Heart left ventricle (tissue), 16 donors: Measurements from ENCODE around the gene RXRA. TPM values are rescaled to one million over a fixed set of nuclear protein-coding genes. Genes with fewer than 3 reads are reported as not detected.

Experiments used
- ATAC-seq, 4 donors: fragments of 200-7000 bp; cut with Tn5 transposase; one replicate each; pipeline ENCODE4 v1.9.1; 2020 to 2022; ENCODE audit warnings: moderate library complexity in 4 of 4, mild to moderate bottlenecking in 3 of 4, moderate number of reproducible peaks in 1 of 4
- DNase-seq, 5 donors: peaks; one replicate each; pipeline ENCODE4 v3.0.0-alpha.2; 2020
- H3K27ac ChIP-seq, 12 donors: fragments of 200-600 bp; sonication (generic) in 4 of 12; one replicate each; pipeline versions ENCODE4 v1.5.0 to v1.8.0; 2016 to 2022; ENCODE audit warnings: mild to moderate bottlenecking in 2 of 12
- H3K27me3 ChIP-seq, 9 donors: fragments of 200-600 bp; sonication (generic) in 2 of 9; one replicate each; pipeline versions ENCODE4 v1.5.1 to v1.8.0; 2016 to 2022; ENCODE audit warnings: mild to moderate bottlenecking in 3 of 9
- H3K36me3 ChIP-seq, 9 donors: fragments of 200-600 bp; sonication (generic) in 2 of 9; one replicate each; pipeline versions ENCODE4 v1.5.0 to v1.8.0; 2018 to 2022; ENCODE audit warnings: mild to moderate bottlenecking in 2 of 9
- H3K4me1 ChIP-seq, 12 donors: fragments of 200-600 bp; sonication (generic) in 4 of 12; one replicate each; pipeline versions ENCODE4 v1.5.0 to v1.8.0; 2016 to 2022; ENCODE audit warnings: mild to moderate bottlenecking in 3 of 12
- H3K4me3 ChIP-seq, 12 donors: fragments of 200-600 bp; sonication (generic) in 4 of 12; one replicate each; pipeline versions ENCODE4 v1.5.0 to v1.8.0; 2017 to 2022; ENCODE audit warnings: mild to moderate bottlenecking in 9 of 12, moderate library complexity in 4 of 12
- H3K9me3 ChIP-seq, 12 donors: fragments of 200-600 bp; sonication (generic) in 4 of 12; one replicate each; pipeline versions ENCODE4 v1.5.0 to v1.8.0; 2016 to 2022; ENCODE audit warnings: mild to moderate bottlenecking in 1 of 12
- POLR2A ChIP-seq, 2 donors: fragments of 450-650 bp; IDR thresholded peaks; one replicate each; pipeline ENCODE4 v1.6.1; 2017; ENCODE audit warnings: antibody characterized with exemption in 2 of 2, mild to moderate bottlenecking in 2 of 2, moderate library complexity in 2 of 2
- WGBS, 4 donors: extraction: QIAGEN DNeasy Blood & Tissue Kit in 2 of 4; methylation state at CpG; one replicate each; pipeline versions ENCODE4 v1.1.5 to v1.1.7; 2013 to 2018; 5-methylcytosine and 5-hydroxymethylcytosine counted together
- intact Hi-C, 10 donors: fragments of 100-400 bp; cut with DNase I; formaldehyde crosslinking; loops; one replicate each; pipeline versions ENCODE4 v1.11.1 to v1.14.2; 2022
- polyA plus RNA-seq, 2 donors: library from polyadenylated mRNA; stranded (reverse); fragments of 200-250 nt; gene quantifications; one replicate each; pipeline ENCODE4 v1.2.3, GENCODE V29; 2013
- total RNA-seq, 9 donors: library from RNA; depleted of rRNA in 2 of 9; stranded (reverse); fragments of >200 nt in 2 of 9; fragmentation: NEBNext Ultra II Directional in 3 of 9; extraction: Animal tissue kit (Norgen Biotek cat#: 25700) in 3 of 9; gene quantifications; one replicate each; pipeline versions ENCODE4 v1.1.0 to v1.2.4, GENCODE V29; 2016 to 2023
- TF ChIP-seq, protein P1 (sequence below), 12 donors: fragments of 200-600 bp; sonication (generic) in 4 of 12; IDR thresholded peaks; one replicate each; pipeline versions ENCODE4 v1.5.0 to v1.8.0; 2018 to 2022; ENCODE audit warnings: antibody characterized with exemption in 12 of 12, mild to moderate bottlenecking in 5 of 12
- donor health status: ischemic (EF 13 %, LVEDD 7.1; RV severe dilation, severe dysfunction).
- donor health status: healthy with polysubstance abuse.
- donor health status: DM: no; HTN: yes; CAD: no.
- donor health status: DM: no; HTN: no; CAD: no.
- donor health status: ischemic (EF 25% LVEDD 6.9; RV normal size, moderate dysfunction).
- donor health status: ischemic (EF 25% LVEDD 5.7; RV mildly dilated, moderate dysfunction).
- donor health status: healthy.
- donor health status: DM: yes; HTN: yes; CAD: no.
- donor health status: ischemic (EF 35%, LVEDD 5.7; RV mildly dilated, moderate dysfunction).
- donor health status: nonischemic (EF 11% LVEDD 7.7; RV severe dilation, severe dysfunction).
- donor health status: DM: yes; HTN: yes; CAD: no.
- donor health status: PGD.
- donor health status: ischemic (EF 29% LVEDD 5.4; RV normal size, mild dysfunction).
- donor health status: nonischemic (EF 23%, LVEDD 6.1; RV moderate dilation, normal function).

Gene RXRA
- total and polyA plus RNA-seq, 11 donors = 45.5 to 87.9 (median 54.9) TPM

- ATAC-seq (no peak), DNase-seq (no peak)
- Histone ChIP-seq H3K36me3 (peaks cover 0 to 73% (median 36%) of the 10 kb centered on the region in 9 donors), H3K4me3 (no peak overlapping the region), H3K27me3 (no peaks in the 10 kb centered on the region), H3K27ac (peak overlapping the region in 1 of 12 donors; percentile 62), H3K4me1 (peaks cover 0 to 77% (median 16%) of the 10 kb centered on the region in 12 donors), H3K9me3 (no peaks in the 10 kb centered on the region)
- WGBS, 4 donors = 91 to 92% (median 92%) methylated on average over 18 of the region's 18 CpGs
- TF ChIP-seq POLR2A (IDR thresholded peaks at IDR 0.05) = no peak
- TF ChIP-seq, protein P1, sequence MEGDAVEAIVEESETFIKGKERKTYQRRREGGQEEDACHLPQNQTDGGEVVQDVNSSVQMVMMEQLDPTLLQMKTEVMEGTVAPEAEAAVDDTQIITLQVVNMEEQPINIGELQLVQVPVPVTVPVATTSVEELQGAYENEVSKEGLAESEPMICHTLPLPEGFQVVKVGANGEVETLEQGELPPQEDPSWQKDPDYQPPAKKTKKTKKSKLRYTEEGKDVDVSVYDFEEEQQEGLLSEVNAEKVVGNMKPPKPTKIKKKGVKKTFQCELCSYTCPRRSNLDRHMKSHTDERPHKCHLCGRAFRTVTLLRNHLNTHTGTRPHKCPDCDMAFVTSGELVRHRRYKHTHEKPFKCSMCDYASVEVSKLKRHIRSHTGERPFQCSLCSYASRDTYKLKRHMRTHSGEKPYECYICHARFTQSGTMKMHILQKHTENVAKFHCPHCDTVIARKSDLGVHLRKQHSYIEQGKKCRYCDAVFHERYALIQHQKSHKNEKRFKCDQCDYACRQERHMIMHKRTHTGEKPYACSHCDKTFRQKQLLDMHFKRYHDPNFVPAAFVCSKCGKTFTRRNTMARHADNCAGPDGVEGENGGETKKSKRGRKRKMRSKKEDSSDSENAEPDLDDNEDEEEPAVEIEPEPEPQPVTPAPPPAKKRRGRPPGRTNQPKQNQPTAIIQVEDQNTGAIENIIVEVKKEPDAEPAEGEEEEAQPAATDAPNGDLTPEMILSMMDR (IDR thresholded peaks at IDR 0.05) = no peak
- intact Hi-C loops = no loop called here
These were observed 94.1 kb downstream of the RXRA start for GRCh38 chr9:134420281-134420845.

GRCh38 chr9:134420974-134421432 lies 94.7 kb downstream of the RXRA start:
- Histone ChIP-seq H3K27me3 (no peaks in the 10 kb centered on the region), H3K27ac (peak overlapping the region in 1 of 12 donors; percentile 62), H3K9me3 (no peaks in the 10 kb centered on the region), H3K4me3 (no peak overlapping the region), H3K4me1 (peaks cover 0 to 70% (median 15%) of the 10 kb centered on the region in 12 donors), H3K36me3 (peaks cover 0 to 78% (median 36%) of the 10 kb centered on the region in 9 donors)
- ATAC-seq (no peak), DNase-seq (no peak)
- 77 to 97% (median 87%) methylated on average over 7 to 10 of the region's 10 CpGs for WGBS, 4 donors
- intact Hi-C loops = no loop called here
- TF ChIP-seq, protein P1 (IDR thresholded peaks at IDR 0.05) = no peak
- TF ChIP-seq POLR2A (IDR thresholded peaks at IDR 0.05) = no peak

GRCh38 chr9:134421888-134422287 lies 95.6 kb downstream of the RXRA start:
- peaks cover 0 to 69% (median 15%) of the 10 kb centered on the region in 12 donors for H3K4me1 ChIP-seq
- H3K27me3 ChIP-seq = no peaks in the 10 kb centered on the region
- ATAC-seq = no peak
- no peak for TF ChIP-seq POLR2A (IDR thresholded peaks at IDR 0.05)
- TF ChIP-seq, protein P1 (IDR thresholded peaks at IDR 0.05) = no peak
- DNase-seq = no peak
- no peak overlapping the region for H3K4me3 ChIP-seq
- peak overlapping the region in 1 of 12 donors; percentile 16 for H3K27ac ChIP-seq
- intact Hi-C loops = no loop called here
- H3K36me3 ChIP-seq = peaks cover 0 to 82% (median 36%) of the 10 kb centered on the region in 9 donors
- H3K9me3 ChIP-seq = no peaks in the 10 kb centered on the region
- WGBS, 4 donors = 57 to 66% (median 62%) methylated on average over 11 of the region's 11 CpGs

DNA sequence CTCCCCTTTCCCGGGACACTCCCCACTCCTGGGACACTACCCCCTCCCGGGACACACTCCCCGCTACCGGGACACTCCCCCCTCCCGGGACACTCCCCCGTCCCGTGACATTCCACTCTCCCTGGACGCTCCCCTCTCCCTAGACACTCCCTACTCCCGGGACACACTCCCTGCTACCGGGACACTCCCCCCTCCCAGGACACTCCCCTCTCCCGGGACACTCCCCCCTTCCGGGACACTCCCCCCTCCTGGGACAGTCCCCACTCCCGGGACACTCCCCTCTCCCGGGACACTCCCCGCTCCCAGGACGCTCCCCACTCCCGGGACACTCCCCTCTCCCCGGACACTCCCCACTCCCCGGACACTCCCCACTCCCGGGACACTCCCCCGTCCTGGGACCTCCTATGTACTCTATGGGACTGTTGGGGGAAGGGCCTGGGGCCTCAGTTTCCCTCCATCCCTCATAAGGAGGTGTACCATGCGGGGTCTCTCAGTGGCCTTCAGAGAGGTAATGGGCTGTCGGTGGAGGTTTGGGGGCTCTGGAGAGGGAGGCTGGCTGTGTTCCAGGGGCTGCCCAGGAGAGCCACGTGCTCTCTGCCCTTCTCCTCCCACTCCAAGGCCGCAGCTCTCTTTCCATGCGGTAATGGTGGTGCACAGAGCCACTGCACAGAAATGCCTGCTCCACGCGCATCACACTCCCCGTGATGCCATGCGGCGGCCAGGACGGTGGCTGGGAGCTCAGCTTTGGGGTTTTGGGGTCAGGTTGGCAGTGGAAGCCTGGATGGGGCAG lies 96.2 kb downstream of the RXRA start:
- no peaks in the 10 kb centered on the region for H3K27me3 ChIP-seq
- no peaks in the 10 kb centered on the region for H3K9me3 ChIP-seq
- 30 to 41% (median 36%) methylated on average over 25 to 32 of the region's 32 CpGs for WGBS, 4 donors
- intact Hi-C loops = no loop called here
- no peak for TF ChIP-seq POLR2A (IDR thresholded peaks at IDR 0.05)
- TF ChIP-seq, protein P1 (IDR thresholded peaks at IDR 0.05) = no peak
- peak; percentile 30 to 61 (median 46) for ATAC-seq
- peaks cover 0 to 64% (median 15%) of the 10 kb centered on the region in 12 donors for H3K4me1 ChIP-seq
- H3K27ac ChIP-seq = peak overlapping the region in 3 of 12 donors; percentile 9 to 47 (median 31)
- peak in 1 of 5 donors; percentile 69 for DNase-seq
- H3K4me3 ChIP-seq = no peak overlapping the region
- peaks cover 0 to 76% (median 30%) of the 10 kb centered on the region in 9 donors for H3K36me3 ChIP-seq
